ENCODE measurements around the gene CDC42EP2. TPM values are rescaled to one million over a fixed set of nuclear protein-coding genes. Genes with fewer than 3 reads are reported as not detected.

Gene CDC42EP2
- total RNA-seq, 1 experiment from 2014 or later = 11.9 TPM

- no peak overlapping the region for H3K56ac ChIP-seq (ENCODE audit: insufficient read length, low read depth, low read length)
- Mint-ChIP-seq H3K27ac (no peak overlapping the region), H3K27me3 (ENCODE audit: low read depth) (peaks cover 55% of the 10 kb centered on the region), H3K4me3 (no peak overlapping the region), H3K4me1 (peaks cover 14 to 23% of the 10 kb centered on the region in 2 experiments), H3K36me3 (ENCODE audit: insufficient read depth in 1 of 3, low read depth in 3 of 3) (no peaks in the 10 kb centered on the region; a peak in 1 of 7 replicates), H3K9me3 (no peaks in the 10 kb centered on the region)
- no peak overlapping the region for H2AFZ ChIP-seq (ENCODE audit: low read length)
- H4K91ac ChIP-seq (ENCODE audit: insufficient read length, low read depth, low read length) = no peak overlapping the region
- H3K18ac ChIP-seq (ENCODE audit: insufficient read length, low read depth, low read length) = no peak overlapping the region
- DNase-seq = no peak
- no peak overlapping the region for H4K5ac ChIP-seq (ENCODE audit: insufficient read length, low read depth, low read length)
- H3K27ac ChIP-seq (ENCODE audit: insufficient read length, low read depth, low read length) = no peak overlapping the region
- H3K14ac ChIP-seq (ENCODE audit: insufficient read depth, low read length) = no peak overlapping the region
- H2BK12ac ChIP-seq (ENCODE audit: insufficient read length, low read depth, low read length) = no peak overlapping the region
- no peaks in the 10 kb centered on the region for H3K4me1 ChIP-seq (ENCODE audit: insufficient read depth, low read length)
- no peak for TF ChIP-seq CTCF (conservative IDR thresholded peaks at IDR 0.05)
- H3K23me2 ChIP-seq (ENCODE audit: insufficient read length, low read depth, low read length, poor library complexity, severe bottlenecking) = peaks cover 11% of the 10 kb centered on the region
- H3K23ac ChIP-seq (ENCODE audit: insufficient read length, low read depth, low read length) = no peak overlapping the region
- H2AK5ac ChIP-seq (ENCODE audit: insufficient read length, low read length) = no peak overlapping the region
- WGBS (ENCODE audit: extremely low coverage, insufficient read length, low lambda C conversion rate) = no CpG with 5 or more reads among the region's 6 CpGs
- no peaks in the 10 kb centered on the region for H3K79me1 ChIP-seq (ENCODE audit: insufficient read depth, low read depth, low read length, poor library complexity, severe bottlenecking)
- no peak overlapping the region for H3K9ac ChIP-seq (ENCODE audit: extremely low read depth, insufficient read length, low read length)
- no peaks in the 10 kb centered on the region; the same call in 1 of the 2 replicates for H3K27me3 ChIP-seq (ENCODE audit: insufficient read depth, low read length)
- H4K20me1 ChIP-seq (ENCODE audit: control insufficient read depth, insufficient read depth, insufficient read length) = no peaks in the 10 kb centered on the region
- H3K4me2 ChIP-seq (ENCODE audit: insufficient read depth, insufficient read length, low read length) = no peak overlapping the region
- H2BK20ac ChIP-seq (ENCODE audit: low read depth, low read length, poor library complexity, severe bottlenecking) = no peak overlapping the region
- no peak overlapping the region for H2BK5ac ChIP-seq (ENCODE audit: insufficient read length, low read length)
- no peak overlapping the region for H2BK120ac ChIP-seq (ENCODE audit: low read depth, low read length, poor library complexity, severe bottlenecking)
- no peak overlapping the region for H3T11ph ChIP-seq (ENCODE audit: low read length)
- no peak overlapping the region for H4K8ac ChIP-seq (replicated peaks; ENCODE audit: insufficient read length, low read depth, low read length)
- no peak overlapping the region for H3K4ac ChIP-seq (ENCODE audit: low read depth, low read length)
- no peak overlapping the region for H2BK15ac ChIP-seq (ENCODE audit: low read depth, low read length)
- no peaks in the 10 kb centered on the region for H3K9me3 ChIP-seq (ENCODE audit: control insufficient read depth, low read depth, low read length)
- no peaks in the 10 kb centered on the region for H3K79me2 ChIP-seq (ENCODE audit: insufficient read depth, low read length)
Measured at GRCh38 chr11:65310736-65311135, 3.9 kb upstream of the CDC42EP2 start.

Measured in H9 (cell line).